Measurements from ENCODE around the gene PPP2R5C. TPM values are rescaled to one million over a fixed set of nuclear protein-coding genes. Genes with fewer than 3 reads are reported as not detected.

Gene PPP2R5C
- total RNA-seq, 2 donors from 2014 or later, result 232 to 283 TPM

DNA sequence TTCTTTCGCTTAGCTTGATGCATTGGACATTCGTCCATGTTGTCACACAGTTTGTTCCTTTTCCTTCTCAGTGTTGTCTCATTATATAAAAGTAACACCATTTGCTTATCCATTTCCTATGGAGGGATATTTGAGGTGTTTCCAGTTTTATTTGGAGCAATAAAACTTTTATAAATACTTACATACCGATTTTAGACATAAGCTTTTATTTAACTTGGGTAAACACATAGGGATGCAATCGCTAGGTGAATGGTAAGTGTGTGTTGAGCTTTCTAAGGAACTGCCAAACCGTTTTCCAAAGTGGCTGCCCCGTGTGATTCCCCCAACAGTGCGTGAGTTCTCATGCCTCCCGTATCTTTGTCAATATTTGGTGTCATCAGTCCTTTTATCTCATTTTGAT, 107.7 kb downstream of the PPP2R5C start:
- Mint-ChIP-seq H3K9me3 (no peaks in the 10 kb centered on the region), H3K27ac (peak overlapping the region; percentile 50), H3K27me3 (no peaks in the 10 kb centered on the region), H3K4me3 (no peak overlapping the region), H3K4me1 (peaks cover 62% of the 10 kb centered on the region), H3K36me3 (ENCODE audit: low read depth) (peaks cover 76% of the 10 kb centered on the region)
- ATAC-seq (replicated peaks), result no peak

DNA sequence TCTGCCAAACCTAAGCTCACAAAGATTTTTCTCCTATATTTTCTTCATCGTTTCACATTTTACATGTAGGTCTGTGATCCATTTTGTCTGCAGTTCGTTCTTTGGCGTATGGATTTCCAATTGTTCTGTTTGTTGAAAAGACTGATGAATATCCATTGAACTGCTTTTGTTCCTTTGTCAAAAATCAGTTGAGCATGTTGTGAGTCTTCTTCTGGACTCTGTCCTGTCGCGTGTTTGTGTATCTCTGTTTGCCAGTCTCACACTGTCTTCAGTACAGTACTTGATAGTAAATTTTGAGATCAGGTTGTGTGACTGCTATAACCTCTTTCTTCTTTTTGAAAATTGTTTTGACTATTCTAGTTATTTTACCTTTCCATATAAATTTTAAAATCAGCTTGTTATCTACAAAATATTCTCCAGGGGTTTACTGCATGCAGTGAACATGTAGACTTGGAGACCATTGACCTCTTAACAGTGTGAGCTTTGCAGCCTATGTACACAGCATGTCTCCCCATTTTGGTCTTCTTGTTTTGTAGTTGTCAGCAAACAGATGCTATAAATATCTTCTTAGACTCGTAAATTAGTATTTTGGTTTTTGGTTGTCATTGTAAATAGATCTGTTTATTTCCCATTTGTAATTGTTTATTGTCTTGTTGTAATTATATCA, 108.9 kb downstream of the PPP2R5C start:
- H3K27ac Mint-ChIP-seq, result peak overlapping the region; percentile 50
- no peaks in the 10 kb centered on the region for H3K27me3 Mint-ChIP-seq
- ATAC-seq (replicated peaks), result no peak
- H3K4me1 Mint-ChIP-seq, result peaks cover 56% of the 10 kb centered on the region
- H3K9me3 Mint-ChIP-seq, result no peaks in the 10 kb centered on the region
- H3K36me3 Mint-ChIP-seq (ENCODE audit: low read depth), result peaks cover 65% of the 10 kb centered on the region
- no peak overlapping the region for H3K4me3 Mint-ChIP-seq

DNA sequence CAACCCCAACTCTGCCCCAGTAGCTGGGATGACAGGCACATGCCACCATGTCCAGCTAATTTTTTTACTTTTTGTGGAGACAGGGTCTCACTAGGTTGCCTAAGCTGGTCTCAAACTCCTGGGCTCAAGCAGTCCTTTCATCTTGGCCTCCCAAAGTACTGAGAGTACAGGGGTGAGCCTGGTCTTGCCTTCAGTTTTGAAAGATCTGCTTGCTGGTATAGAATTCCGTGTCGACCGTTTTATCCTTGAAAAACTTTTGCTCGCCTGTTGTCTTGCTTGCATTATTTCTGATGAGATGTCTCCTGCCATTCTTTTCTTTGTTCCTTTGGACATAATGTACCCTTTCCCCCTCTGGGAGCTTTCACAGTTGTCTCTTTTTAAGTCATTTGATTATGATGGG, 110.8 kb downstream of the PPP2R5C start:
- Mint-ChIP-seq H3K36me3 (ENCODE audit: low read depth) (peaks cover 58% of the 10 kb centered on the region), H3K4me1 (peaks cover 67% of the 10 kb centered on the region), H3K27me3 (no peaks in the 10 kb centered on the region), H3K4me3 (no peak overlapping the region), H3K9me3 (no peaks in the 10 kb centered on the region), H3K27ac (no peak overlapping the region)
- no peak for ATAC-seq (replicated peaks)

DNA sequence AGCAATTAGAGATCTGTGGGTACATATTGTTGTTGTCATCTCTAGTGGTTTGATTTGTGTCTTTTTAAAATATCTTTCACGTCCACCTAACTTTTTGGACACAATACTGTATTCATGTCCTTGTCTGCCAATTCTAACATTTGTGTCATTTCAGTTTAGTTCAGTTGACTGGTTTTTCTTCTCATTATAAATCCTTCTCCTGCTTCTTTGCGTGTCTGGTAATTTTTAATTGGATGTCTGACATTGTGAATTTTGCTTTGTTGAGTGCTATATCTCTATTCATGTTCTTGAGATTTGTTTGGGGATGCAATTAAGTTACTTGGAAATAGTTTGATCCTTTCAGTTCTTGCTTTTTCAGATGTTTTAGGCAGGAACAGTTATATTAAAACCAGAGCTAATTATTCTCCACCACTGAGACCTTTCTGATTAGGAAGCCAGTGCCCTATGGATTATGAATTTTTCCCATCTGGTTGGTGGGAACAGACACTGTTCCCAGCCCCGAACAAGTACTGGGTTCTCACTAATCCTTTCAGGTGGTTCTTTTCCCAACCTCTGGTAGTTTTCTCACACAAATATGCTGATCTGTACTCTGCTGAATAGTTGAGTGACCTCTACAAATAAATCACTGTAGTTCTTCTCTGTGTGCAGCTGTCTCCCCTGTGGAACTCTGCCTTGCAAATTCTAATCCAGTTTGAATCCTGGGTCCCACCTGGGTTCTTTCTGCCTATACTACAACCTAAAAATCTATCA, 111.7 kb downstream of the PPP2R5C start:
- Mint-ChIP-seq H3K27ac (peak overlapping the region; percentile 40), H3K4me3 (no peak overlapping the region), H3K9me3 (no peaks in the 10 kb centered on the region), H3K27me3 (no peaks in the 10 kb centered on the region), H3K36me3 (ENCODE audit: low read depth) (peaks cover 61% of the 10 kb centered on the region), H3K4me1 (peaks cover 71% of the 10 kb centered on the region)
- ATAC-seq (replicated peaks), result no peak

DNA sequence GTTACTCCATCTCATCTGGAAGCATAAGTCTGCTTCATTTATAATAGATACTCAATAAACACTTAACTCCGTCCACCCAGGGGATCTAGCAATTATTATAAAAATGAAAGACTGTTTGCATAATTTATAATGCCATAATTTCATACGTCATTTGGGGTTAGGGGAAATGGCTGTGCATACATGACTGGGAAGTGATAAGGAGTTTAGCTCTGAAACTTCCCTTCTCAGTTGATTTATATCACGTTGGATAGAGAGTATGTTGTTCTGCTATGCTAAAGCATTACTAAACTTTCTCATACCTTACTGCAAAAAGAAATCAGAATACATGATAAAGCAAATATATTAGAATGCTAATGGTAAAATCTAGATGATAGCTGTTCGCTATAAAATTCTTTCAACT, 112.5 kb downstream of the PPP2R5C start:
- Mint-ChIP-seq H3K9me3 (no peaks in the 10 kb centered on the region), H3K36me3 (ENCODE audit: low read depth) (peaks cover 56% of the 10 kb centered on the region), H3K4me1 (peaks cover 70% of the 10 kb centered on the region), H3K27me3 (no peaks in the 10 kb centered on the region), H3K27ac (peak overlapping the region; percentile 40), H3K4me3 (peak overlapping the region; percentile 8)
- no peak for ATAC-seq (replicated peaks)

DNA sequence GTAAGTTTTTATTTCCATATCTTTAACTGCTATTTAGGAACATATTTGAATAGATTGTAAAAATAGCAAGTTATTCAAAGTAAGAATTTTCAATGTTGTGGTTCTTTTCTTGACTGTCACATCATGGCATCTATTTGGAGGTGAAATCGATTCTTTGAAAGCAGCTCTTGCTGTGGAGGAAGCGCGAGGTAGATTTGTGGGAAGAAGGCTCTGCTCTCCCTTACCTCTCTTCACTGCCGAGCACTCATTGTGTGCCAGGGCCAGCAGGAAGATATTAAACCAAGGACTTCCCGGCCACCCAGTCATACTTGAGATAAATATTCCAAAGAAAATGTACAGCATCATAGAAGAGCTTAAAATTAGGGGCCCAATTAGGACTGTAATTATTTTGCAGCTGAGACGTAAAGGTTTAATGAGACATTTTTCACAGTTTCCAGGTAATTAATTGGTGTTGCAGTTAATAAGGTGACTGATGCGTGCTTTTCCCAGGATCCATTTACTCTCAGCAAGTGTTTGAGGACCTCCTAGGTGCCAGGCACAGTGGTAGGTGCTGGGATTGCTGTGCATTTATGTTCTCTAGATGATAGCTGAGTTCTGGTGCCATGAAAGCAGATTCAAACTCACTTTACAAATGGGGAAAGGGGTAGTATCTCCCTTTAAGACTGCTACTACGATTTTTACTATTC, 113.7 kb downstream of the PPP2R5C start:
- Mint-ChIP-seq H3K27ac (peak overlapping the region; percentile 67), H3K36me3 (ENCODE audit: low read depth) (peaks cover 55% of the 10 kb centered on the region), H3K27me3 (no peaks in the 10 kb centered on the region), H3K4me3 (peak overlapping the region; percentile 65), H3K9me3 (no peaks in the 10 kb centered on the region), H3K4me1 (peaks cover 72% of the 10 kb centered on the region)
- no peak for ATAC-seq (replicated peaks)

DNA sequence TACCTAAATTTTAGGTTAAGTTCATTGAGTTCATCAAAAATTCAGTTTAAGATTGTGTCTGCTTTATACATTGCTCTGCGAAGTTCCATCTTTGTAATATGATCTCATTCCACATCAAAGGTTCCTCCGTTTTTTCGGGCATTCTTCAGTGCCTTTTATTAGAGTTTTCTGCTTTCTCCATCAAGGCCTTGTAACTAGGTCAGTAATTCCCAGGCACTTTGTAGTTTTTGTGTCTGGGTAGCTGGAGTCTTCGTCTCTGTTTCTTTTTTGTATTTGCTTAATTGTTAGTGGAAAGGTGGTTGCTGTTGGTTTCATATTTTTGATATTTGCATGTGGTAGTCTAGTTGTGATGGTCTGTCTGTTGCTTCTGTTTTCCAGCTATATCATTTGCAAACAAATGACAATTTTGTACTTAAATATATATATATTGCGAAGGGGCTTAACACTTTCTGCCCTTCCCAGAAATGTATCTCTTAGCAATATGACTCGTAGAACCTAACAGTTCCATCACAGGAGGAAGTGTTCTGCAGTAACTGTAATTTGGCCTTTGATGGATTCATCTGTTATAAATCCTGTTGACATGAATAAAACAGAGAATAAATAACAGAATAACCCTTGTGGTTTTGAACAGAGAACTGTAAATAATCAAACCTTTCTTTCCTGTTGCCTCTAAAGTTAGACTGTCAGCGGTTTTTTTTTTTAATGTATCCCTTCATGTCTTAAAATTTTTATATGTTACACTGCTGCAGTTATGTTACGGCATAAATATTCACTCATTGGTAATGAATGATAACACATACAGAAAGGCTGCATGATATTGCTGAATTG, 114.4 kb downstream of the PPP2R5C start:
- Mint-ChIP-seq H3K4me3 (peak overlapping the region; percentile 65), H3K36me3 (ENCODE audit: low read depth) (peaks cover 55% of the 10 kb centered on the region), H3K4me1 (peaks cover 69% of the 10 kb centered on the region), H3K9me3 (no peaks in the 10 kb centered on the region), H3K27me3 (no peaks in the 10 kb centered on the region), H3K27ac (peak overlapping the region; percentile 67)
- ATAC-seq (replicated peaks), result no peak

DNA sequence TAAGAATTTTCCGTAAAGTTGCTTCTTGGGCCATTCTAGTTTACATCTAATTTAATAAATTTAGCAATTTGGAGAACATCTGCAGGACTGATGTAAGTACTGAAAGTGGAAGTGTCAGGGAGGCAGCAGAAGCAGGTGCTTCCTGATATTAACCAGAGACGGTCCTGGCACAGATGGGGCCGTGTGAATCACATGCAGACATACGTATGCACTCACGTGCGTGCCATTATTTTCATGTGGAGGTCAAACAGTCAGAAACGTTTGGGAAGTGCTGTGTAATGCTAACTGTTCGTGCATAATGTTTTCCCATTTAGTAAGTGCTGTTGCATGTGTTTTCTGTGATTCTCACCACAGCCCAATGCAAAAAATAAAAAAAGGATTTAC, 115.0 kb downstream of the PPP2R5C start:
- peak overlapping the region; percentile 65 for H3K4me3 Mint-ChIP-seq
- peaks cover 65% of the 10 kb centered on the region for H3K4me1 Mint-ChIP-seq
- H3K27ac Mint-ChIP-seq, result peak overlapping the region; percentile 67
- no peaks in the 10 kb centered on the region for H3K9me3 Mint-ChIP-seq
- peaks cover 55% of the 10 kb centered on the region for H3K36me3 Mint-ChIP-seq (ENCODE audit: low read depth)
- H3K27me3 Mint-ChIP-seq, result no peaks in the 10 kb centered on the region
- peak; percentile 42 for ATAC-seq (replicated peaks)

DNA sequence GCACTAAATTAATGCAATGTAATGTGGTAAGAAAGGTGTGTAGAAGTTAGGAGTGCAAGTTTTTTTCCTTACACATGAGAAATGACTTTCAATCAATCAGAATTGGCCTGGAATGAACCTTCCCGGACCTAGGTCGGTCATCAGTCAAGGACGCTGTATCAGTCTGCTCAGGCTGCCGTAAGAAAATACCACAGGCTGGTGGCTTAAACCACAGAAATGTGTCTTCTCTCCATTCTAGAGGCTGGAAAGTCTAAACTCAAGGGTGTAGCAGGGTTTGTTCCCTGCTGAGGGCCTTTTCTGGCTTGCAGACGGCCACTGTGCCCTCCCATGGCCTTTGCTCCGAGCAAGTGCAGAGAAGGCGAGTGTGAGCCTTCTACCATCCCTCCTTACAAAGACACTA, 116.3 kb downstream of the PPP2R5C start:
- H3K27ac Mint-ChIP-seq, result peak overlapping the region; percentile 87
- H3K4me1 Mint-ChIP-seq, result peaks cover 62% of the 10 kb centered on the region
- H3K4me3 Mint-ChIP-seq, result peak overlapping the region; percentile 65
- peaks cover 63% of the 10 kb centered on the region for H3K36me3 Mint-ChIP-seq (ENCODE audit: low read depth)
- H3K27me3 Mint-ChIP-seq, result no peaks in the 10 kb centered on the region
- no peaks in the 10 kb centered on the region for H3K9me3 Mint-ChIP-seq
- no peak for ATAC-seq (replicated peaks)

DNA sequence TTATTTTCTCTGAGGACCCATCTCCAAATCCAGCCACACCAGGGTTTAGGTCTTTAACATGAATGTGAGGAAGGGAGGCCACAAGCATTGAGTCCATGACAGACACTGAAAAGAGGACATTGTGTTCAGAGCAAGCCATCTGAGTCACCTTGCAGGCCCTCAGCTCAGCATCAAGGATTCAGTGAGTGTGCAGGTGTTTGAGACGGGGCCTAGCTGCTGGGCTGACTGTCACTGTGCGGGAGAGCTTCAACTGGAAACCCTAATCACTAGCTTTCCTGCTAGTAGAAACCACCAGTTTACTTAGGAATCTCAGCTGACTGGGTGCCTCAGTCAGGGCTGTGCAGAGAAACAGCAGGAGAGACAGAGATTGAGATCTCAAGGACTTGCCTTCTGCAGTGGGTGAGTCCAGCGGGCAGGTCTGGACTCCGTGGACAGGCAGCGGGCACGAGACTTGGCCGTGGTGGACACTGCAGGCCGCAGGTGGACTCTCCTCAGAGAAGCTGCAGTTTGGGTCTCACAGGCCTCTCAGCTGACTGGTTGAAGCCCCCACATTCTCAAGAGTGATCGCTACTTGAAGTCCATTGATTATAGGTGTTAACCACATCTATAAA, 116.8 kb downstream of the PPP2R5C start:
- Mint-ChIP-seq H3K4me1 (peaks cover 57% of the 10 kb centered on the region), H3K4me3 (peak overlapping the region; percentile 65), H3K9me3 (no peaks in the 10 kb centered on the region), H3K36me3 (ENCODE audit: low read depth) (peaks cover 63% of the 10 kb centered on the region), H3K27ac (peak overlapping the region; percentile 87), H3K27me3 (no peaks in the 10 kb centered on the region)
- peak; percentile 47 for ATAC-seq (replicated peaks)

DNA sequence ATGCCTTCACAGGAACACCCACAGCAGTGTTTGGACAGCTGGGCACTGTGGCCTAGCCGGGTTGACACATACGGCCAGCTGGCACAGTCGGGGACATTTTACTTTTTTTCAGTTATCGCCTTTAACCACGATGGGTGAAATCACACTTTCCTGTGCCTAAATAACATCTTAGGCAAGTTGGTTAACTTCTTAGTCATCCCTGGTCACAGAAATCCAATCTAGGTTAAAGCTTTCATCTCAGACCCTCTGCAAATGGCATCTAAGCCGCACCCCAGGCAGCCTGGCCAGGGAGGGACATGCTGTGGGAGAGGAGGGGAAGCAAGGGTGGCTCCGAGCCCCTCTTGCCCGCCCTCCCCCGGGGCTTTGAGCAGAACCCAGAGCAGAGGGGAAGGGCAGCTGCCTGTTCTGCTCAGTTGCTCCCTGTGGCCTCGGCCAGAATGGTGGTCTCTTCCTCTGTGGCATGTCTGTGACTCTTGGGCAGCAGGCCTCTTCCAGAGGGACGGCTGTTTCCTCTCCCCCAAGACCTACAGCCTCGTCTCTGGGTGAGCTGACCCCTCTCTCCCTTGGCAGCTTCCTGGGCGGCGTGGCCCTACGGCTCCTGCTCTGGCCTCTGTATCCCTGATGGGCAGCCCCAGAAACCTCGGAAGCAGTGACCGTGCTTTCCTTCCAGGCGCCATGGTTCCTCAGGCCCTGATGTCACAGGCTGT, 117.5 kb downstream of the PPP2R5C start:
- Mint-ChIP-seq H3K4me1 (peaks cover 51% of the 10 kb centered on the region), H3K27ac (peak overlapping the region; percentile 87), H3K27me3 (no peaks in the 10 kb centered on the region), H3K4me3 (peak overlapping the region; percentile 65), H3K36me3 (ENCODE audit: low read depth) (peaks cover 63% of the 10 kb centered on the region), H3K9me3 (no peaks in the 10 kb centered on the region)
- ATAC-seq (replicated peaks), result peak; percentile 71

DNA sequence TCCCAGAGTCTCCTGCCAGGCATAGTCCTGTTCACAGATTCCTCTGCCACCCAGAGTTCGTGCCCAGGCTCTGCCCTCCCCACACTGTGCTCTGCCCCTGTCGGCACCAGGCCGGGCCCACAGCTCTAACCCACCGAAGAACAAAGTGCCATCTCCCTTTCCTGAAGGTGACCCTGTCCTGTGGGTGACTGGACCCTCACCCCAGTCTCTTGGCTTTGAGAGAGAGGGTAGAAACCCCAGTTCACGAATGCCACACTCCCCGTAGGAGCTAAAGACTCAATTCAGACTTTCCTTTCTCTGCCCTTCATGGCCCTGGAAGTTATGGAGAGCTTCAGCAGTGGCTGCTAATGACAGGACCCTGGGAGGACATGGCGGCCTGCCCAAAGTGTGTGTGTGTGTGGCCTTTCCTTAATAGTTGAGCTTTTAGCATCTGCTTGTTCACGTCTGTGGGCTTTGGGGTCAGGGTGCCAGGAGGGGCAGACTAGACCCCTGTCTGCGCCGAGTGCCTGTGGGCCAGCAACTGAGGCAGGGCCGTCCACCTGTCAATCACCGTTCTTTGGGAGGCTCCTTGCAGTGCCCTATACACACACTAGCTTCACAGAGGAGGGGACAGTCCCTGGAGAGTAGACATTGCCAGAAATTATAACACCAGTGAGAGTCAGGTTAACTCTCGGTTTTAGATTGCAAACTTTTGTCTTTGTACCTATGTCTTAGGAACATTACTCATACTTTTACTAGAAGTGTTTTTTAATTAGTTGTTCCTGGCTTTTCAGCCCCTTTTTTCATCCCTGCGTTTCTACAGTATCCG, 118.2 kb downstream of the PPP2R5C start:
- H3K27ac Mint-ChIP-seq, result peak overlapping the region; percentile 87
- peak; percentile 81 for ATAC-seq (replicated peaks)
- H3K9me3 Mint-ChIP-seq, result no peaks in the 10 kb centered on the region
- no peaks in the 10 kb centered on the region for H3K27me3 Mint-ChIP-seq
- H3K4me3 Mint-ChIP-seq, result peak overlapping the region; percentile 65
- H3K4me1 Mint-ChIP-seq, result peaks cover 48% of the 10 kb centered on the region
- peaks cover 68% of the 10 kb centered on the region for H3K36me3 Mint-ChIP-seq (ENCODE audit: low read depth)

DNA sequence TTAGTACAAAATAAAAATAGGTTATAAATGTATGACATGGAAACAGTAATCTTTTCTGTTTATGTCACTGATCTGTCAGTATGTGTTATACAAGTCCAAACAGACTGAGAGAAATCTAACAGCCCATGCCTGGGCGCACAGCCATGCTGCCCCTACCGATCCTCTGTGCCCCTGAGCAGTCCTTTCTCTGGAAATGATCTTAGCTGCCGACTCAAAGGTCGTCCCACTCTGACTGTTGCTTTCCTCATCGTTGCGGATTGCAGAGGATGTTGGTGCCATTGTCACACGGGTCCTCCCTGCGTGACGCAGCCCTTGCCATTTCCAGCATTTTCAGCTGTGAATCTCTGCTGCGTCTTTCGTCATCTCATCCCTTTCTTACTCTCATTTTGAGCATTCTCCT, 119.9 kb downstream of the PPP2R5C start:
- Mint-ChIP-seq H3K4me1 (peaks cover 34% of the 10 kb centered on the region), H3K9me3 (no peaks in the 10 kb centered on the region)

More for the DNA sequence above, 119.9 kb downstream of the PPP2R5C start:
- peaks cover 85% of the 10 kb centered on the region for H3K36me3 Mint-ChIP-seq (ENCODE audit: low read depth)
- no peak for ATAC-seq (replicated peaks)
- H3K27ac Mint-ChIP-seq, result peak overlapping the region; percentile 23
- no peaks in the 10 kb centered on the region for H3K27me3 Mint-ChIP-seq
- no peak overlapping the region for H3K4me3 Mint-ChIP-seq

Measured in activated T-helper 17 cell treated with anti-CD3 and anti-CD28 coated beads, Interleukin-2, amount 50 U/mL, for 72 hours (primary cell).